HCEC 1CT (cell line): Measurements from ENCODE around the gene SDHAF3.
"Not testable (repeated sequence)": the region's sequence is repeated elsewhere in the genome, so short reads cannot be mapped to it uniquely, and the experiment has no call there.

Experiments used
- DNase-seq: peaks from one replicate; pipeline ENCODE4 v3.0.0-alpha.2; 2017

Gene SDHAF3

GRCh38 chr7:97117372-97118188, at the start of gene SDHAF3:
Gene SDHAF3 (plus strand): TSS chr7:97117698. CDS start chr7:97117724, 26 bp downstream.
- DNase-seq, result peak; percentile 96

GRCh38 chr7:97072025-97072424, 45.5 kb upstream of the SDHAF3 start:
- DNase-seq, result not testable (repeated sequence)

GRCh38 chr7:97075928-97076327, 41.6 kb upstream of the SDHAF3 start:
- DNase-seq, result no peak

GRCh38 chr7:97078023-97078969, 39.2 kb upstream of the SDHAF3 start:
- no peak for DNase-seq

- no peak for DNase-seq
These were observed 38.2 kb upstream of the SDHAF3 start for GRCh38 chr7:97079300-97079699.

- DNase-seq, result no peak
These were observed 35.8 kb upstream of the SDHAF3 start for GRCh38 chr7:97081521-97082300.

- no peak for DNase-seq
These were observed 29.1 kb upstream of the SDHAF3 start for GRCh38 chr7:97088364-97088763.

- no peak for DNase-seq
These were observed 27.7 kb upstream of the SDHAF3 start for GRCh38 chr7:97089771-97090170.

GRCh38 chr7:97090761-97091353, 26.6 kb upstream of the SDHAF3 start:
- DNase-seq, result no peak

GRCh38 chr7:97094284-97094930, 23.1 kb upstream of the SDHAF3 start:
- no peak for DNase-seq

GRCh38 chr7:97096037-97096436, 21.5 kb upstream of the SDHAF3 start:
- no peak for DNase-seq

GRCh38 chr7:97096661-97097060, 20.8 kb upstream of the SDHAF3 start:
- DNase-seq, result peak; percentile 11

GRCh38 chr7:97104719-97105238, 12.7 kb upstream of the SDHAF3 start:
- peak; percentile 70 for DNase-seq

GRCh38 chr7:97107192-97107800, 10.2 kb upstream of the SDHAF3 start:
- DNase-seq, result peak; percentile 32

GRCh38 chr7:97116308-97116707, 1.2 kb upstream of the SDHAF3 start:
- DNase-seq, result no peak

GRCh38 chr7:97117035-97117371, 495 bp upstream of the SDHAF3 start:
- no peak for DNase-seq

- no peak for DNase-seq
These were observed 914 bp downstream of the SDHAF3 start for GRCh38 chr7:97118306-97118917.

- no peak for DNase-seq
These were observed 2.2 kb downstream of the SDHAF3 start for GRCh38 chr7:97119747-97120146.

- DNase-seq, result no peak
These were observed 3.4 kb downstream of the SDHAF3 start for GRCh38 chr7:97120713-97121457.

GRCh38 chr7:97123115-97123514, 5.6 kb downstream of the SDHAF3 start:
- DNase-seq, result not testable (repeated sequence)
